ENCODE data around the gene RAB43.

The RAB43 gene

GRCh38 chr3:129050556-129051295 is 70.9 kb downstream of the RAB43 start:
- no peak overlapping the region for H3K27ac ChIP-seq
- no peak for TF ChIP-seq CTCF (conservative IDR thresholded peaks at IDR 0.05)

- H3K27ac ChIP-seq = no peak overlapping the region
- no peak for TF ChIP-seq CTCF (conservative IDR thresholded peaks at IDR 0.05)
These were observed 74.1 kb downstream of the RAB43 start for GRCh38 chr3:129047553-129047839.

- H3K27ac ChIP-seq = no peak overlapping the region
- TF ChIP-seq CTCF (conservative IDR thresholded peaks at IDR 0.05) = no peak
These were observed 74.7 kb downstream of the RAB43 start for GRCh38 chr3:129046732-129047552.

- TF ChIP-seq CTCF (conservative IDR thresholded peaks at IDR 0.05) = no peak
- H3K27ac ChIP-seq = no peak overlapping the region
These were observed 75.4 kb downstream of the RAB43 start for GRCh38 chr3:129046037-129046731.

GRCh38 chr3:129045675-129046036 is 75.9 kb downstream of the RAB43 start:
- TF ChIP-seq CTCF (conservative IDR thresholded peaks at IDR 0.05) = no peak
- no peak overlapping the region for H3K27ac ChIP-seq

- TF ChIP-seq CTCF (conservative IDR thresholded peaks at IDR 0.05) = no peak
- no peak overlapping the region for H3K27ac ChIP-seq
These were observed 80.9 kb downstream of the RAB43 start for GRCh38 chr3:129040579-129041300.

GRCh38 chr3:129040039-129040336 is 81.6 kb downstream of the RAB43 start:
- TF ChIP-seq CTCF (conservative IDR thresholded peaks at IDR 0.05) = no peak
- H3K27ac ChIP-seq = no peak overlapping the region

Data from VCaP (cell line).